Lower leg skin (tissue), 4 donors: ENCODE data around the gene FAM50B. TPM values are rescaled to one million over a fixed set of nuclear protein-coding genes. Genes with fewer than 3 reads are reported as not detected.

Experiments used
- DNase-seq, 2 donors: peaks; one replicate each; pipeline ENCODE4 v3.0.0-alpha.2; 2019; ENCODE audit warnings: low spot score in 2 of 2
- H3K4me3 ChIP-seq: fragments of 200-600 bp; sonication (generic); 2 replicates; pipeline ENCODE4 v1.5.1; 2017; ENCODE audit warnings: mild to moderate bottlenecking, low read depth; ENCODE audit not compliant: poor library complexity, severe bottlenecking
- CTCF ChIP-seq, 3 donors: fragments of 450-650 bp; IDR thresholded peaks; one replicate each; pipeline ENCODE4 v1.5.1; 2016; ENCODE audit warnings: antibody characterized with exemption in 3 of 3, mild to moderate bottlenecking in 3 of 3, moderate library complexity in 2 of 3
- POLR2A ChIP-seq, 2 donors: fragments of 450-650 bp; IDR thresholded peaks; one replicate each; pipeline ENCODE4 v1.6.1; 2016 to 2017; ENCODE audit warnings: antibody characterized with exemption in 2 of 2, mild to moderate bottlenecking in 1 of 2, moderate library complexity in 1 of 2
- WGBS, 2 donors: methylation state at CpG; one replicate each; pipeline ENCODE4 v1.1.5; 2018; 5-methylcytosine and 5-hydroxymethylcytosine counted together
- intact Hi-C: fragments of 100-400 bp; cut with DNase I; formaldehyde crosslinking; loops from one replicate; pipeline ENCODE4 v1.15.0; 2023; ENCODE audit warnings: low total_unique reads
- total RNA-seq, 4 donors: library from RNA; depleted of rRNA; stranded (reverse); fragments of >200 nt; gene quantifications; one replicate each; pipeline ENCODE4 v1.1.0, GENCODE V29; 2016

FAM50B gene
- total RNA-seq, 4 donors from 2014 or later = 11.4 to 16.1 (median 13.9) TPM

GRCh38 chr6:3867641-3868502 lies 18.7 kb downstream of the FAM50B start:
- intact Hi-C loops = no loop called here
- WGBS, 2 donors = 40 to 44% methylated on average over 10 of the region's 10 CpGs
- no peak for TF ChIP-seq CTCF (IDR thresholded peaks at IDR 0.05)
- TF ChIP-seq POLR2A (IDR thresholded peaks at IDR 0.05) = no peak
- DNase-seq = peak in 1 of 2 donors; percentile 78
- H3K4me3 ChIP-seq = no peak overlapping the region

GRCh38 chr6:3868544-3868943 lies 19.4 kb downstream of the FAM50B start:
- 43 to 47% methylated on average over 7 of the region's 7 CpGs for WGBS, 2 donors
- H3K4me3 ChIP-seq = no peak overlapping the region
- intact Hi-C loops = no loop called here
- DNase-seq = peak in 1 of 2 donors; percentile 67
- TF ChIP-seq POLR2A (IDR thresholded peaks at IDR 0.05) = no peak
- no peak for TF ChIP-seq CTCF (IDR thresholded peaks at IDR 0.05)

- intact Hi-C loops = no loop called here
- peak in 1 of 2 donors; percentile 31 for DNase-seq
- WGBS, 2 donors = 88 to 98% methylated on average over 3 of the region's 3 CpGs
- no peak for TF ChIP-seq CTCF (IDR thresholded peaks at IDR 0.05)
- H3K4me3 ChIP-seq = no peak overlapping the region
Measured at GRCh38 chr6:3869284-3869631, 20.1 kb downstream of the FAM50B start.

GRCh38 chr6:3869632-3870527 lies 20.7 kb downstream of the FAM50B start:
- peak in 1 of 2 donors; percentile 69 for DNase-seq
- TF ChIP-seq CTCF (IDR thresholded peaks at IDR 0.05) (no peak), POLR2A (IDR thresholded peaks at IDR 0.05) (no peak)
- H3K4me3 ChIP-seq = no peak overlapping the region
- WGBS, 2 donors = 79 to 84% methylated on average over 16 of the region's 16 CpGs
- intact Hi-C loops = no loop called here

- intact Hi-C loops = no loop called here
- 84% methylated on average over 5 of the region's 5 CpGs for WGBS, 2 donors
Measured at GRCh38 chr6:3870528-3870925, 21.4 kb downstream of the FAM50B start.

More at GRCh38 chr6:3870528-3870925, 21.4 kb downstream of the FAM50B start:
- H3K4me3 ChIP-seq = no peak overlapping the region
- TF ChIP-seq POLR2A (IDR thresholded peaks at IDR 0.05) (no peak), CTCF (IDR thresholded peaks at IDR 0.05) (no peak)
- DNase-seq = peak in 1 of 2 donors; percentile 58
